GM12878 (cell line): ENCODE data around the gene LCE2A. TPM values are rescaled to one million over a fixed set of nuclear protein-coding genes. Genes with fewer than 3 reads are reported as not detected.
"Not testable (repeated sequence)": the region's sequence is repeated elsewhere in the genome, so short reads cannot be mapped to it uniquely, and the experiment has no call there.

ENCODE experiments used
- ATAC-seq: fragments of 200-7000 bp; cut with Tn5 transposase; 3 replicates; pipeline ENCODE4 v1.9.1; 2020; ENCODE audit warnings: mild to moderate bottlenecking, moderate library complexity
- BruUV-seq: library from RNA; stranded (reverse); fragments of 400-500 nt; replicated peaks from 2 replicates; lab custom pipeline; 2021; lab: Mats Ljungman, UMichigan
- CTCF ChIA-PET: fragments of 300-600 bp; sonication (Branson Sonifier 250); formaldehyde crosslinking; extraction: SDS; loops from one replicate; lab custom pipeline; 2021; ENCODE audit warnings: inconsistent platforms; lab: Yijun Ruan, JAX
- POLR2A ChIA-PET: fragments of 350-600 bp; formaldehyde crosslinking; extraction: SDS; loops from one replicate; lab custom pipeline; 2021; ENCODE audit warnings: inconsistent platforms; lab: Charles Lee
- RAD21 ChIA-PET: fragments of 300-600 bp; sonication (Branson Sonifier 250); formaldehyde crosslinking; loops from one replicate; lab custom pipeline; 2023; ENCODE audit warnings: antibody characterized with exemption; ENCODE audit not compliant: unreplicated experiment; lab: Charles Lee
- SMC1A ChIA-PET: fragments of 300-600 bp; sonication (Branson Sonifier 250); formaldehyde crosslinking; loops from one replicate; lab custom pipeline; 2023; ENCODE audit not compliant: unreplicated experiment, uncharacterized antibody; lab: Charles Lee
- DNase-seq: peaks from one replicate; pipeline ENCODE4 v3.0.0-alpha.2; 2011; ENCODE audit warnings: low read depth, low spot score
- FAIRE-seq: peaks from 3 replicates; lab custom pipeline; 2011; peaks lifted over from hg19 to GRCh38; lab: Jason Lieb, UNC
- H2AFZ ChIP-seq: 2 replicates; pipeline ENCODE4 v1.6.0; 2011; ENCODE audit warnings: low read depth, low read length, control low read depth; ENCODE audit not compliant: control insufficient read depth
- H3K27ac ChIP-seq: 2 replicates; pipeline ENCODE4 v1.5.1; 2011; ENCODE audit warnings: control low read depth; ENCODE audit not compliant: control insufficient read depth, insufficient read depth
- H3K27me3 ChIP-seq, 2 experiments: replicated peaks in 1 of 2; 2 replicates each; pipeline versions ENCODE4 v1.6.0 to v1.6.1; 2011; ENCODE audit warnings: low read length in 1 of 2; ENCODE audit not compliant: control insufficient read depth in 2 of 2, insufficient read depth in 2 of 2
- H3K36me3 ChIP-seq, 2 experiments: 2 replicates each; pipeline ENCODE4 v1.5.1; 2011; ENCODE audit warnings: low read length in 1 of 2; ENCODE audit not compliant: control insufficient read depth in 2 of 2, insufficient read depth in 2 of 2
- H3K4me1 ChIP-seq: 2 replicates; pipeline ENCODE4 v1.6.1; 2011; ENCODE audit warnings: mild to moderate bottlenecking, low read length, moderate library complexity, mixed read lengths; ENCODE audit not compliant: control insufficient read depth, insufficient read depth
- H3K4me2 ChIP-seq: 2 replicates; pipeline ENCODE4 v1.6.0; 2011; ENCODE audit warnings: control low read depth; ENCODE audit not compliant: control insufficient read depth, insufficient read depth
- H3K4me3 ChIP-seq: fragments of 200-600 bp; sonication (generic); 2 replicates; pipeline ENCODE4 v1.5.1; 2016
- H3K79me2 ChIP-seq: 2 replicates; pipeline ENCODE4 v1.6.0; 2011; ENCODE audit warnings: low read length; ENCODE audit not compliant: control insufficient read depth, insufficient read depth
- H3K9ac ChIP-seq: 2 replicates; pipeline ENCODE4 v1.8.0; 2011; ENCODE audit warnings: low read length, control low read depth, mixed read lengths; ENCODE audit not compliant: control insufficient read depth, insufficient read depth
- H3K9me3 ChIP-seq: replicated peaks from 3 replicates; pipeline ENCODE4 v1.5.1; 2011; ENCODE audit warnings: mild to moderate bottlenecking, low read length; ENCODE audit not compliant: control insufficient read depth, insufficient read depth
- H4K20me1 ChIP-seq: 2 replicates; pipeline ENCODE4 v1.6.0; 2011; ENCODE audit not compliant: control insufficient read depth, insufficient read depth
- FOXK2 ChIP-seq: fragments of 450-650 bp; IDR thresholded peaks from 2 replicates; pipeline ENCODE4 v1.6.1; 2017; ENCODE audit warnings: mild to moderate bottlenecking, moderate library complexity
- RAD21 ChIP-seq: IDR thresholded peaks from 2 replicates; pipeline ENCODE4 v1.6.1; 2011; ENCODE audit warnings: mild to moderate bottlenecking, low read depth, low read length, moderate library complexity; ENCODE audit not compliant: insufficient read depth
- ZNF687 ChIP-seq: fragments of 450-650 bp; IDR thresholded peaks from 2 replicates; pipeline ENCODE4 v1.6.1; 2017; ENCODE audit warnings: mild to moderate bottlenecking, moderate library complexity
- WGBS: methylation state at CpG from one replicate; pipeline ENCODE4 v1.1.6; 2016; ENCODE audit warnings: low lambda C conversion rate; ENCODE audit not compliant: insufficient replicate concordance, insufficient coverage; ENCODE audit errors: missing lambda C conversion rate; 5-methylcytosine and 5-hydroxymethylcytosine counted together
- in situ Hi-C: fragments of 300-500 bp; cut with MboI; formaldehyde crosslinking; loops from 9 replicates; pipeline ENCODE4 v1.14.3; 2018; ENCODE audit warnings: mixed read lengths
- intact Hi-C: fragments of 100-400 bp; cut with micrococcal nuclease; formaldehyde crosslinking; loops from one replicate; pipeline ENCODE4 v1.14.2; 2022; ENCODE audit not compliant: unreplicated experiment
- polyA plus RNA-seq, 11 experiments: library from polyadenylated mRNA; depleted of rRNA in 4 of 11; unstranded in 6 of 11; stranded (reverse) in 5 of 11; fragments of >200 nt; fragmentation: Nextera tagmentation in 4 of 11; fragmentation: Illumina TruSeq in 1 of 11; extraction: Ambion mirVana in 4 of 11; extraction: Trizol in 1 of 11; gene quantifications; 1 replicate in 1 of 11; 2 replicates in 10 of 11; pipeline versions ENCODE4 v1.2.1 to v1.2.3, GENCODE V29; 2011 to 2016; ENCODE audit warnings: inconsistent platforms in 2 of 11, missing spikeins in 2 of 11, low read depth in 1 of 11
- total RNA-seq, 4 experiments: library from RNA; depleted of rRNA in 3 of 4; stranded (reverse); fragments of >200 nt in 3 of 4; fragmentation: Illumina TruSeq in 1 of 4; extraction: Trizol in 1 of 4; gene quantifications; 2 replicates each; pipeline versions ENCODE4 v1.2.1 to v1.2.3, GENCODE V29; 2013 to 2021

Gene LCE2A
- total and polyA plus RNA-seq, 10 of the 15 experiments (the other 5 are each of a cell fraction or from before 2014, with no cell fraction given), result not detected

GRCh38 chr1:152683846-152684245, 14.3 kb upstream of the LCE2A start:
- no peaks in the 10 kb centered on the region for H3K79me2 ChIP-seq
- POLR2A ChIA-PET, result no interaction called here

GRCh38 chr1:152685823-152686222, 12.3 kb upstream of the LCE2A start, which contains the start of gene LCE2B:
LCE2B (plus strand) TSS chr1:152686123; CDS start chr1:152686844, 721 bp downstream.
- H3K79me2 ChIP-seq, in situ Hi-C loops, CTCF ChIA-PET, DNase-seq, ATAC-seq, BruUV-seq, H3K4me1 ChIP-seq, RAD21 ChIA-PET, H3K27me3 ChIP-seq, FAIRE-seq, intact Hi-C loops, H3K9me3 ChIP-seq, POLR2A ChIA-PET, H3K27ac ChIP-seq, H3K36me3 ChIP-seq, H4K20me1 ChIP-seq, H2AFZ ChIP-seq, H3K4me2 ChIP-seq, H3K9ac ChIP-seq, SMC1A ChIA-PET, H3K4me3 ChIP-seq: not testable (repeated sequence)
- WGBS, result 0% methylated on average over 3 of the region's 4 CpGs

More at GRCh38 chr1:152683846-152684245, 14.3 kb upstream of the LCE2A start:
- H4K20me1 ChIP-seq, result no peaks in the 10 kb centered on the region
- no peaks in the 10 kb centered on the region for H3K9me3 ChIP-seq
- no peaks in the 10 kb centered on the region; a peak in 2 of 4 replicates for H3K27me3 ChIP-seq
- H3K36me3 ChIP-seq, result no peaks in the 10 kb centered on the region
- no peak for TF ChIP-seq FOXK2
- no peak for TF ChIP-seq RAD21
- no peak for TF ChIP-seq ZNF687
- DNase-seq (no peak), FAIRE-seq (no peak), ATAC-seq (no peak)
- no peak overlapping the region for H3K9ac ChIP-seq
- H3K27ac ChIP-seq, result no peak overlapping the region
- RAD21 ChIA-PET, result no interaction called here
- SMC1A ChIA-PET, result no interaction called here
- BruUV-seq, result no TSS peak
- no peak overlapping the region for H3K4me3 ChIP-seq
- intact Hi-C loops (no loop called here), in situ Hi-C loops (no loop called here)
- CTCF ChIA-PET, result no interaction called here
- no peak overlapping the region for H3K4me2 ChIP-seq
- no peak overlapping the region for H2AFZ ChIP-seq
- no peaks in the 10 kb centered on the region for H3K4me1 ChIP-seq
